ENCODE data around the gene HSD17B3. TPM values are rescaled to one million over a fixed set of nuclear protein-coding genes. Genes with fewer than 3 reads are reported as not detected.

HSD17B3 gene
- total and polyA plus RNA-seq, 2 donors (not counting 3 experiments of a cell fraction or from before 2014, with no cell fraction given): 0.46 TPM; not detected in 1

DNA sequence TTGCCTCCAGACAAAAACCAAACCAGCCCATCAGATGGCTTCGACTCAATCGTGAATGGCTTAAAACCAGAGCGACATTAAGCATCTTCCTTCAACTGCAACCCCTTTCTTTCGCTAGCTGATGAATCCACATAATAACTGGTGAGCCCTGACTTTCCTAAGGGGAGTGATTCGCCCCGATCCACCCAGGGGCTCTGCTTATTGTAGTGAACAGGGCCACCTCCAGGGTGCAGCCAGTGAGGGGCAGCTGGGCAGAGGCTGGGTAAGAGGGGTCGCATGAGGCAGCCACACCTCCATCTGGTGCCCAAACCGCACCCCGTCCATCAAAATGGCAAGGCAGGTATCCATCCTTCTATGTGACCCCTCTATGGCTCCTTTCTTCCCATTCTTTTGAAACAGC lies 43.6 kb upstream of the HSD17B3 start:
- no peaks in the 10 kb centered on the region for H3K9me1 ChIP-seq (replicated peaks; ENCODE audit: control insufficient read depth, extremely low read depth, insufficient read depth, low read length)
- DNase-seq (ENCODE audit: low read depth, low spot score) (no peak), FAIRE-seq (no peak)
- H2AFZ ChIP-seq (ENCODE audit: low read depth, low read length): no peak overlapping the region
- no peaks in the 10 kb centered on the region for H3K79me2 ChIP-seq (ENCODE audit: control insufficient read depth, insufficient read depth, low read length)
- H3K9me3 ChIP-seq (replicated peaks; ENCODE audit: control insufficient read depth, insufficient read depth, low read length): no peaks in the 10 kb centered on the region
- H3K9ac ChIP-seq (replicated peaks; ENCODE audit: extremely low read depth, insufficient read depth, low read length): no peak overlapping the region
- ChIA-PET POLR2A (no interaction called here), CTCF (no interaction called here)
- peaks cover 11% of the 10 kb centered on the region for H3K4me1 ChIP-seq (ENCODE audit: control insufficient read depth, extremely low read depth, insufficient read depth, low read length)
- no peak overlapping the region for H3K27ac ChIP-seq (ENCODE audit: insufficient read depth, low read depth, low read length)
- no TSS peak for BruUV-seq (replicated peaks)
- dilution Hi-C loops (cut with MboI; ENCODE audit: extremely low pct_ligation_motif_present, low sequenced_read_pairs) (no loop called here), intact Hi-C loops (cut with micrococcal nuclease) (loop anchor here (2.0 kb wide), 1 partner anchor 37 kb away; the partner anchor contains the start of gene SLC35D2)
- no peaks in the 10 kb centered on the region for H4K20me1 ChIP-seq (replicated peaks; ENCODE audit: control insufficient read depth, extremely low read depth, insufficient read depth, low read length)
- H3K4me3 ChIP-seq (replicated peaks in 1 of 3; ENCODE audit: insufficient read depth in 1 of 3, low read depth in 1 of 3, low read length in 3 of 3): no peak overlapping the region
- no peak overlapping the region for H3K4me2 ChIP-seq (ENCODE audit: insufficient read depth, low read length)
- H3K27me3 ChIP-seq (ENCODE audit: control insufficient read depth in 2 of 2, insufficient read depth in 2 of 2, low read length in 2 of 2): no peaks in the 10 kb centered on the region
- TF ChIP-seq, protein P1, sequence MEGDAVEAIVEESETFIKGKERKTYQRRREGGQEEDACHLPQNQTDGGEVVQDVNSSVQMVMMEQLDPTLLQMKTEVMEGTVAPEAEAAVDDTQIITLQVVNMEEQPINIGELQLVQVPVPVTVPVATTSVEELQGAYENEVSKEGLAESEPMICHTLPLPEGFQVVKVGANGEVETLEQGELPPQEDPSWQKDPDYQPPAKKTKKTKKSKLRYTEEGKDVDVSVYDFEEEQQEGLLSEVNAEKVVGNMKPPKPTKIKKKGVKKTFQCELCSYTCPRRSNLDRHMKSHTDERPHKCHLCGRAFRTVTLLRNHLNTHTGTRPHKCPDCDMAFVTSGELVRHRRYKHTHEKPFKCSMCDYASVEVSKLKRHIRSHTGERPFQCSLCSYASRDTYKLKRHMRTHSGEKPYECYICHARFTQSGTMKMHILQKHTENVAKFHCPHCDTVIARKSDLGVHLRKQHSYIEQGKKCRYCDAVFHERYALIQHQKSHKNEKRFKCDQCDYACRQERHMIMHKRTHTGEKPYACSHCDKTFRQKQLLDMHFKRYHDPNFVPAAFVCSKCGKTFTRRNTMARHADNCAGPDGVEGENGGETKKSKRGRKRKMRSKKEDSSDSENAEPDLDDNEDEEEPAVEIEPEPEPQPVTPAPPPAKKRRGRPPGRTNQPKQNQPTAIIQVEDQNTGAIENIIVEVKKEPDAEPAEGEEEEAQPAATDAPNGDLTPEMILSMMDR (IDR thresholded peaks at IDR 0.05; ENCODE audit: extremely low read depth in 1 of 2, insufficient read depth in 1 of 2, low read depth in 1 of 2, low read length in 2 of 2): no peak
- no peak for TF ChIP-seq JUN (IDR thresholded peaks at IDR 0.05; ENCODE audit: borderline replicate concordance, insufficient read depth, insufficient read length, low read depth)
- TF ChIP-seq POLR2A (IDR thresholded peaks at IDR 0.05; ENCODE audit: low read depth, low read length): no peak
- TF ChIP-seq, protein P2, sequence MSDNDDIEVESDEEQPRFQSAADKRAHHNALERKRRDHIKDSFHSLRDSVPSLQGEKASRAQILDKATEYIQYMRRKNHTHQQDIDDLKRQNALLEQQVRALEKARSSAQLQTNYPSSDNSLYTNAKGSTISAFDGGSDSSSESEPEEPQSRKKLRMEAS (IDR thresholded peaks at IDR 0.05; ENCODE audit: insufficient read depth, insufficient read length): no peak
- TF ChIP-seq FOS (IDR thresholded peaks at IDR 0.05; ENCODE audit: borderline replicate concordance, insufficient read depth, low read length): no peak
- TF ChIP-seq POLR2AphosphoS5 (IDR thresholded peaks at IDR 0.05; ENCODE audit: insufficient read depth, low read depth, low read length): no peak
- no peak for TF ChIP-seq MYC (IDR thresholded peaks at IDR 0.05; ENCODE audit: low read depth, low read length)
- TF ChIP-seq GATA2 (IDR thresholded peaks at IDR 0.05; ENCODE audit: insufficient read depth, insufficient read length, low read depth, low read length): no peak
- TF ChIP-seq EZH2 (IDR thresholded peaks at IDR 0.05; ENCODE audit: borderline replicate concordance, low read depth, low read length, severe bottlenecking): no peak
- H3K36me3 ChIP-seq (ENCODE audit: control insufficient read depth in 2 of 2, extremely low read depth in 1 of 2, insufficient read depth in 2 of 2, low read length in 2 of 2): peaks cover 0 to 3% of the 10 kb centered on the region in 2 experiments

All from endothelial cell of umbilical vein (primary cell).